NCI-H1417 treated with DMSO at 0.1 percent for 48 hours (cell line): ENCODE results near the gene TERB1.

Experiments used
- DNase-seq: peaks from one replicate; lab custom pipeline; 2025; lab: John Stamatoyannopoulos, UW

TERB1 gene

GRCh38 chr16:66750279-66751052, 50.9 kb downstream of the TERB1 start:
- no peak for DNase-seq

DNA sequence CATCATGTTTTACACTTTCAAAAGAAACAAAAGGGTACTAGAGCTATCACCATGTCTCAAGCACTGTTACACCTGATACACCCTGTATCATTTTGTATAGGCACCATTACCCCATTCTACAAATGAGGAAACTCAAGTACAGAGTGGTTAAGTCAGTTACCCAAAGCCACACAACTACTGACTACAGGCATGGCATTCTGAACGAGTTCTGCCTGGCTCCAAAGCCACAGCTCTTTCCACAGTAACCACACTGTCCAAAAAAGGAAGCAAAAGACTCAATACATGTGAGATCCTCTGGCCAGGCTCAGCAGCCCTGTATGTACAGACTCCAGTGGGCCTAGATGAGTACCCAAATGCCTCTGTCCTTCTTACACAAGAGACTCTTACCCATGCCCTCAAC, 54.7 kb downstream of the TERB1 start:
- no peak for DNase-seq

- DNase-seq: no peak
These were observed 55.3 kb downstream of the TERB1 start for GRCh38 chr16:66746048-66746447.

GRCh38 chr16:66741950-66742808, 59.2 kb downstream of the TERB1 start:
- no peak for DNase-seq

- no peak for DNase-seq
These were observed 60.0 kb downstream of the TERB1 start for GRCh38 chr16:66741169-66741900.

DNA sequence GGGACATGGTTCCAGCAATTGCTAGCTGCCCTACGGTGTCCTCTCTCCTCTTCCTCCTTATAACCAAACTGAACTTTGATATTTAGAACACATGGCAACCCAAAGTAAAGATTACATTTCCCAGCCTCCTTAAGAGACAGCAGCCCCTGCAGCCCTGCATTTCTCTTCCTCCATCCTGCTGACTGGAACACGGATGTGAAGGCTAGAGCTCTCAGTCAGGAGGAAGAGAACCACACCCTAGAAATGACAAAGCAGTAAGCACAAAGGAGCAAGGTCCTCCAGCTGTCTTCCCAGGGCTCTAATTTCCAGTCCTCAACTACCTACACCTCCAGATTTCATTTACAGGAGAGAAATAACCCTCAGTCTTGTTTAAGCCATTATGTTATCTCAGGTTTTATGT, 60.9 kb downstream of the TERB1 start:
- no peak for DNase-seq

DNA sequence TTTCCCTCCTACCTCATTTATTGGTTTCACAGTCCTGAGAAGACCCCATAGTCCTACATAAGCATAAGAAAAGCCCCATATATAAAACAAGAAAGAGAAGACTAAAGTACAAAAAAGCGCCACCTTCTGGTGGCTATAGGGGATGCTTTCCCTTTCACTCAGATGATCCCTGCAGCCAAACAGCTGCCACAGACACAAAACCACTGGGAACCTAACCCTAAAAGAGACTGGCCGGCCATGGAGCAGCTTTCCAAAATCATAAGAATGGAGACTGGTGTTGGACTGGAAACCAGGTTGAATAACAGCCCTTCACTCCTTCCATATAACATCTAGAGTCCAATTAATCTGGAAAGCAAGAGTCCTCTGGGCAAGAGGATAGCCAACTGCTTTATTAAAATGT, 61.4 kb downstream of the TERB1 start:
- DNase-seq: no peak

- DNase-seq: no peak
These were observed 65.5 kb downstream of the TERB1 start for GRCh38 chr16:66735891-66736290.

DNA sequence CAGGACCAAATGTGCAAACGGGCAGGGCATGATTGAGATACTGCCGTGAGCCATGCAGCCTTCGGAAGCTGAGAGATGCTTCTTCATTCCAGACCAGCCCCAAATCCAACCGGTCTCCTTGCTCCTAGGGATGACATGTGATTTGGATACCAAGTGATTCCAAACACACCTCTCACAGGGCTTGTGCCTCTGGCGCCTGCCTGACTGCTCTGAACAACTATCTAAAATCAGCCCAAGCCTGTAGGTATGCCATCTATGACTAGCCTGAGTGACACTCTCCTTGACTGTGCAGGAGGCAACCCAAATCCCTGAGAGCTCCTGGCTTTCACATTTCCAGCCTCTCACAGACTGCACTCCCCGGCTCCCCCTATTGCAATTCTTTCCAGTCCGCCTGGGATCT, 70.3 kb downstream of the TERB1 start:
- DNase-seq: no peak

GRCh38 chr16:66728804-66729203, 72.6 kb downstream of the TERB1 start:
- DNase-seq: no peak

- no peak for DNase-seq
These were observed 73.1 kb downstream of the TERB1 start for GRCh38 chr16:66728117-66728787.

- DNase-seq: no peak
These were observed 80.6 kb downstream of the TERB1 start for GRCh38 chr16:66720766-66721165.

- no peak for DNase-seq
These were observed 82.1 kb downstream of the TERB1 start for GRCh38 chr16:66719246-66719645.

DNA sequence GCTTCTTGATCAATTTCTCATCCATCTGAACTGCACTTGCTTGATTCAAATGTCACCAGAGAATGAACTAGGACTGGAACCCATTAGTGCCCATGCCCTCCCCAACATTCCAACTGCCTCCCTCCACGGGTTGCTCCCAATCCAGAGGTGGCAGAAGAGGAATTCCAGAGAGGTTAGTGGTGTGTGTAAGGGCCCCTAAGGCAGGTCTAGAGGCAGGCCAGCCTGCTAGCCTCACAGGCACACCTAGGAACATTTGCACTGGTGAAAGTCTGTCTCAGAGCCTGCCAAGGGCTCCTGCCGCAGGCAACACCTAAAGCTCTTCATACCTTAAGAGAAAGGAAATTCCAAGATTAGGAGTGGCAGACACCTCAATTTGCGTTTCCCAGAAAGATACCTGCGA, 83.6 kb downstream of the TERB1 start:
- DNase-seq: no peak

GRCh38 chr16:66717112-66717675, 84.2 kb downstream of the TERB1 start:
- DNase-seq: no peak

GRCh38 chr16:66714654-66715307, 86.6 kb downstream of the TERB1 start:
- DNase-seq: no peak

- DNase-seq: no peak
These were observed 87.3 kb downstream of the TERB1 start for GRCh38 chr16:66714062-66714461.

GRCh38 chr16:66713076-66713475, 88.3 kb downstream of the TERB1 start:
- no peak for DNase-seq

DNA sequence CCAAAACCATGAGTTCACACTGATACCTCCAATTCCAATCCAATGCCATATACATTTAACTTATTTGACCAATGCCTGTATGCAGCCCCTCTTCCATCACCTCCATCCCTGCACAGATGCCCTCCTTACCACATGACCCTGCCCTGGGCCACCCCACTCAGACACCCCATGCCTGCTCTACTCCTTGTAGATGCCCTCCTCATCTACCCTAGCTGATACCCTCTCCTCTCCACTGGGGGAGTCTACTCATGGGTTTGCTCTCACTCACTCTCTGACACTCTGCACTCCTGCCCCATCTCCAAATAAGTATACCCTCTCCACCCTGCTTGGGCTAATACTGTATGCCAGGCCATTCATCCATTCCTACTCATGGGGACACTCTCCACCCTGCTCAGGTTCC, 88.9 kb downstream of the TERB1 start:
- no peak for DNase-seq

GRCh38 chr16:66711581-66711980, 89.8 kb downstream of the TERB1 start:
- DNase-seq: no peak

DNA sequence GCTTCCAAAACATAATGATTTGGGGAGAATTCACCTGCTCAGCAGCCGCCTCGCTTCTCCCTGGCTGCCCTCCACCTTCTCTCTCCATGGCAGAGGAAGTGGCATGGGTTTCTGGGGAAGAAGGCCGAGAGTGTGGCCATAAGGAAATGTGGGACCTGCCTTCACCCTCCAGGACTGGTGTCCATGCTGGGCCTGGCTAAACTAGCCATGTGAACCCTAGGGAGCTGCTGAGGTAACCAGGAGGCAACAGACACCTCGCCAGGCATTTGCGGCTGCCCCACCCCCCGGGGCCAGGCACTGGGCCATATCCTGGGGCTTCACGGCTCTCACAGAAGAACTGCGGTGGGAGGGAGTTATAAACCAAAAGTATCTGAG, 94.9 kb downstream of the TERB1 start:
- no peak for DNase-seq
